LoVo (cell line): ENCODE results near the gene HIGD1A.

ENCODE experiments used
- DNase-seq: peaks from one replicate; pipeline ENCODE4 v3.0.0-alpha.2; 2016; ENCODE audit warnings: low spot score

HIGD1A gene

DNA sequence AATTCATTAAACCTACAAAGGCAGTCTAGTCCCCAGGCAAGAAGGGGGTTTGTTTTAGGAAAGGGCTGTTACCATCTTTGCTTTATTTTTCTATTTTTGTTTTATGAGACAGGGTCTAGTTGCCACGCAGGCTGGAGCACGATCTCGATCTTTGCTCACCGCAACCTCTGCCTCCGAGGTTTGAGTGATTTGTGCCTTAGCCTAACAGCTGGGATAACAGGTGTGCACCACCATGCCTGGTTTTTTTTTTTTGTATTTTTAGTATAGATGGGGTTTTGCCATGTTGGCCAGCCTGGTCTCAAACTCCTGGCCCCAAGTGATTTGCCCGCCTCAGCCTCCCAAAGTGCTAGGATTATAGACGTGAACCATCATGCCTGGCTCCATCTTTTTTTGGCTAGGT is 4.9 kb downstream of the HIGD1A start:
- DNase-seq = no peak

DNA sequence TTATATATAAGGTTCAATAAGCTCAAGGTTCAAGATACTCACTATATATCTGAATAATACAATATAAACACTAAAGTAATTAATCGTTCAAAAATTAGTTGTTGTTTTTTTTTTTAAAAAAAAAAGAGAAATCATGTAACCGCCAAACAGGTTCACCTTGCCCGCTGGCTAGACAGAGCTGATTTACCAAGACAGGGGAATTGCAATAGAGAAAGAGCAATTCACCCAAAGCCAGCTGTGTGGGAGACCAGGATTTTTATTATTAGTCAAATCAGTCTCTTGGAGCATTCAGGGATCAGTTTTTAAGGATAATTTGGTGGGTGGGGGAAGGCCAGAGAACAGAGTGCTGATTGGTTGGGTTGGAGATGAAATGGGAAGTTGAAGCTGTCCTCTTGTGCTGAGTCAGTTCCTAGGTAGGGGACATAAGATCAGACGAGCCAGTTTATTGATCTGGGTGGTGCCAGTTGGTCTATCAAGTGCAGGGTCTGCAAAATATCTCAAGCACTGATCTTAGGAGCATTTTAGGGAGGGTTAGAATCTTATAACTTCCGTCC is 7.9 kb downstream of the HIGD1A start:
- no peak for DNase-seq

DNA sequence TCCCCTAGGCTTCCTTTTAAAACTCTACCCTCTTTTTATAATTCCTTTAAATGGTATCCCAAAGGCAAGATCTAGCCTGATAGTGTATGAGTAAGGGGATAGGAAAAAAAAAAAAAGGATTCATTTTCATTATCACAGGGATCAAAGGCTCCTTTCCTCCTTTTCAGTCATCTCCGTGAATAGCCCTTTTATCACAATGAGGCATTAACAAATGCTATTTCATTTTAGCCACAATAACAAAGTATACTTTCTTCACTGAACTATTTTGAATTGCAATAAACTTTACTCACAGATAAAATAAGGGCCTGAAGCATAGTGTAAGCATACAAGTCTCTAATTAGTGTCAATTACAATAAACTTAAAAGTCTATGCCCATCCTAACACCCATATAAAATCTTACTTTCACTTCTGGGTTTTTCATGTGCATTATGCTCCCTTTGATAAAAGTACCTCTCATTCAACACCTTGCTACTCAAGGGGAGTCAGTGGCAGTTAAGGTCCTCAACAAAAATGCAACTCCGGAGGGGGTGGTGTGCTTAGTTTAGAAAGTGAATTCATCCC is 8.6 kb downstream of the HIGD1A start:
- DNase-seq = no peak

GRCh38 chr3:42790714-42791229 is 13.5 kb downstream of the HIGD1A start:
- no peak for DNase-seq

GRCh38 chr3:42786631-42787030 is 17.7 kb downstream of the HIGD1A start:
- DNase-seq = no peak

GRCh38 chr3:42786212-42786611 is 18.1 kb downstream of the HIGD1A start:
- DNase-seq = no peak

DNA sequence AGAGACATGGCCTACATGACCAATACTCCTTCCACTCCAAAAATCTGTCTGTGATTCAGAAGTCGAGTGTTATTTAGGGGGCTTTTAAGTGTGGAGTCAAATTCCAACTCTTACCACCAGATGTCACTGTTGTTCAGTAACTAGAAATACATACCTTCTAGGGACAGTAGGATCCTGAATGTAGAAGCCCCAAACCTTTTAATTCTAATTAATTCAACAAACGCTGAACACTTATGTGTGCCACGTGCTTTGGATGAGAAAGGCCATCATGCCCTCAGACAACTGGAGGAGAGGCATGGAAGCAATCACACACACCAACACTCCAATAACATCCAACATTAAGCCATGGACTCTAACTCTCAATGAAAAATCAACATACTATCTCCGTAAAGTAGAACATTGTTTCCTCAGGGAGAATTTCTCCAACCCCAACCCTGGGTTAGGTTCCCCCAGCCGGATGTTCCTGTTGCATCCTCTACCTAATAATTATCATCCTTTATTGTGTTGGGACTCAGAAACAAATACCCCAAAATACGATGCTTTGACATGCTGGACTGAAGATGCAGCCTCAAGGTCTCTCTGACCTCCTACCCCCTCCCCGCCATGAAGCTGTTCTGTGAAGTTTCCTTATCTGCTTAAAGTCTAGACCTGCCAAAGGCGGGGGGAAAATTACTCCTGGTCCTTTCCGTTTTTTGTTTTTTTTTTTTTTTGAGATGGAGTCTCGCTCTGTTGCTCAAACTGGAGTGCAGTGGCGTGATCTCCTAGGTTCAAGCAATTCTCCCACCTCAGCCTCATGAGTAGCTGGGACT is 23.2 kb downstream of the HIGD1A start:
- DNase-seq = peak; percentile 49

- no peak for DNase-seq
Measured at GRCh38 chr3:42780398-42780797, 23.9 kb downstream of the HIGD1A start.

DNA sequence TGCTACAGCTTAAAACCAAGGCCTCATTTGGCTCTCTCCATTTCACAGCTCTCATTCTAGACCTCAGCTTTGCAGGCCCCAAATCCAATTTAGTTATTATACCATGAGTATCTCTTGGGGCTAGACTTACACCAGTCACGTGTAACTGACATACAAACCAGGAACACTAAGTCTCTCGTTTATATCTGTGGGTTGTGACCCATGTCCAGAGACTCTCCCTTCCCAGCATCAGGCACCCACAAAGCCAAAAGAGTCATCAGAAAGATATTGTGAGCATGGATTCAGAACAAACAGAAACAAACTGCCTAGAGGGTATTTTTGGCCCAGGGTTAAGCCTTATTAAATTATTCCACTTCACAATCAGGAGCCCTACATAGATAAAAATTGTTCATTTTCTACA is 25.6 kb downstream of the HIGD1A start:
- DNase-seq = no peak

- no peak for DNase-seq
Measured at GRCh38 chr3:42773409-42773751, 30.9 kb downstream of the HIGD1A start.

DNA sequence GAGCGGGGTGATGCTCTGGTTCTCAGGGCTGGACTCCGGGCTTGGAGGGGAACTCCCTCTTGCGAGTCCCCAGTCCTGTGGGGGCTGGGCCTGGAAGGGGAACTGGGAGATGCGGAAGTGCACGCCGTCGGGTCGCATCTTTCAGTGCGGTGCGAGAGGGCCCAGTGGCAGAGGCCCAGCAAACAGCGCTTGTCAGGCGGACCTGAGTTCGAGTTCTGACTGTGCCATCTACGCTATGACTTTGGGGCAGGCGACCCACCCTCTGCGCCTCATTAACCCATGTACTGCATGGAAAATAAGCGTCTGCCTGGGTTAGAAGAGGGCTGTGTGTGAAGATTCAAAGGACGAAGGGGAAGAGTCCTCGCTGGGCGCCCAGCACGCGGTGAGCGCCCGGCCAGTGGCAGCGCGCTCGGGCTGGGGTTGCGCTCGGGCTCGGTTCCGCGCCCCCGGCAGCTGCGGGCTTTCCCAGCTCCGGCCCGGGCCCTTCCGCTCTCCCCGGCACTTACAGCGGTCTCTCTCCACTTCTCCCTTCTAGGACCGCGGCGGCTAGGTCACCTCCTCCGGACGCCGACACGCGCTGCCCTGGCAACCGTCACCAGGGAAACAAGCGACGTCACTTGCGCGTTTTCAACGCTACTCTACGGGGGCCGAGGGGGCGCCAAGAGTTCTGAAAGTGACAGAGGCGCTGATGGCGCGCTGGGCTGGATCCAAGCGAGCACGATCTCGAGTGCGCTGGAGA is 31.5 kb downstream of the HIGD1A start, which contains the start of gene CCDC13:
Gene CCDC13 (minus strand): TSS at position 584 of the 739 bp plus-strand sequence. CDS start 14,908 bp downstream, outside the sequence.
- DNase-seq = no peak

DNA sequence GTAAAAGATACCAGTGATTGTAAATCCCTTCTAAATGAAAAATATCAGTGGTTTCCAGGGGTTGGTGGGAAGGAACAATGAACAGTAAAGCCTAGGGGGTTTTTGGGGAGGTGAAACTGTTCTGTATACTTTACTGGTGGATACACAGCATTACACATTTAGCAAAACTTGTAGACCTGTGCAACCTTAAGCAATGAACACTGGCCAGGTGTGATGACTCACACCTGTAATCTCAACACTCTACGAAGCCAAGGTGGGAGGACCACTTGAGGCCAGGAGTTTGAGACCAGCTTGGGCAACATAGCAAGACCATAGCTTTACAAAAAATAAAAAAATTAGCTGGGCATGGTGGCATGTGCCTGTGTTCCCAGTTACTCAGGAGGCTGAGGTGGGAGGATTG is 33.0 kb downstream of the HIGD1A start:
- no peak for DNase-seq

- DNase-seq = no peak
Measured at GRCh38 chr3:42769477-42770131, 34.7 kb downstream of the HIGD1A start.

- no peak for DNase-seq
Measured at GRCh38 chr3:42764561-42765295, 39.6 kb downstream of the HIGD1A start.

GRCh38 chr3:42764115-42764514 is 40.2 kb downstream of the HIGD1A start:
- DNase-seq = no peak

GRCh38 chr3:42763021-42763420 is 41.3 kb downstream of the HIGD1A start:
- DNase-seq = no peak

GRCh38 chr3:42762046-42762724 is 42.1 kb downstream of the HIGD1A start:
- DNase-seq = no peak

DNA sequence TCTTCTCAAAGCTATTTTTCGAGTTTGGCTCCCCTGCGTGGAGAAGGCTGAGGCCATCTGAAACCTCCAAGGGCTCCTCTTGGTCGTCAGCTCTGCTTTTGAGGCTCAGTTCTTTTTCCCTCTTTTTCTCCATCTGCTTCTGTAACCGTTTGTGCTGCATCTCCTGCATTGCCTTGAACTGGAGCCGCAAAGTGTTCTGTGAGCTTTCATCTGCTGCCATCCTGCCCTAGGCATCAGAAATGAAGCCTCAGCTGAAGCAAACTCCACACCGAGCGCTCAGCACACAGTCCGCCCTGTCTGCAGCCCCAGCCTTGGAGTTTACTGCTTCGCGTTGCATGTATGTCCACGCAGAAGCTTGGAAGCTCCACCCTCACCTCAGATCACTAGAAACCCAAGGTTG is 46.2 kb downstream of the HIGD1A start:
- DNase-seq = no peak

DNA sequence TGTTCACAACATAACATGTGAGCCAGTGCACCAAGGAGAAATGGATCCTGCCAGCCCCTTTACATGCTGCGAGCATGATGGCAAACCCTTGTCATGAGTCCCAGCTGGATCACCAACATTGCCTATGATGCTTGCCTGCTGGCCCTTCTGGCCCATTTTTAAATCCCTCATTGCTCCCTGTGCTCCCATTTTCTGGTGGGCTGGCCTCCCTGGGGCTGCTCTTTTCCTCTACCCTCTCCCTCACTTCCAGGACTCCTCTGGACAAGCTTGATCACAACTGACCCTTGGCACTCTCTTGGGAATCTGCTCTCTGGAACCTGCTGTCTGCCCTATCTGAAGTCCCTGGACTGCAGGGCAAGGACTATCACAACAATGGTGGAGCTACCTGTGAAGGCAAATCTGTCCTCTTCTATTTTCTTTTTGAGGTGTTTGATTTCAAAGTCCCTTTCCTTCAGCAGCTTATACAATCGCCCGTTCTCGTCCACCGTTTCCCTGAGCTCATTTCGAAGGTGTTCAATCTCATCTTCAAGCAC is 47.5 kb downstream of the HIGD1A start:
- DNase-seq = no peak
